HUES48 (cell line): ENCODE measurements around the gene FADS6.

ENCODE experiments used
- H3K27ac ChIP-seq: one replicate; pipeline ENCODE4 v1.7.0; 2013; ENCODE audit warnings: low read depth, low read length, inconsistent platforms
- H3K27me3 ChIP-seq: 2 replicates; pipeline ENCODE4 v1.6.1; 2013; ENCODE audit warnings: mild to moderate bottlenecking, low read length; ENCODE audit not compliant: control insufficient read depth, insufficient read depth
- H3K36me3 ChIP-seq: 2 replicates; pipeline ENCODE4 v1.6.1; 2013; ENCODE audit warnings: low read length; ENCODE audit not compliant: control insufficient read depth, insufficient read depth
- H3K4me1 ChIP-seq: 2 replicates; pipeline ENCODE4 v1.6.1; 2013; ENCODE audit warnings: mild to moderate bottlenecking, low read length; ENCODE audit not compliant: control insufficient read depth, insufficient read depth
- H3K4me3 ChIP-seq: 2 replicates; pipeline ENCODE4 v1.5.1; 2013; ENCODE audit warnings: mild to moderate bottlenecking, low read depth, low read length
- H3K9ac ChIP-seq: 2 replicates; pipeline ENCODE4 v1.6.1; 2013; ENCODE audit warnings: mild to moderate bottlenecking, low read depth, low read length, moderate library complexity
- H3K9me3 ChIP-seq: 2 replicates; pipeline ENCODE4 v1.6.1; 2013; ENCODE audit warnings: low read length; ENCODE audit not compliant: control insufficient read depth, insufficient read depth

The FADS6 gene

GRCh38 chr17:74892974-74893911, at the start of gene FADS6:
Gene FADS6 (minus strand): TSS chr17:74893633. CDS start chr17:74893595, 38 bp downstream.
- H3K4me1 ChIP-seq, result no peaks in the 10 kb centered on the region
- H3K9ac ChIP-seq, result no peak within 1 kb of the TSS
- no peak within 1 kb of the TSS for H3K27ac ChIP-seq
- H3K27me3 ChIP-seq, result peaks cover 53% of the 10 kb centered on the region
- peak within 1 kb of the TSS; percentile 69 for H3K4me3 ChIP-seq
- H3K9me3 ChIP-seq, result no peaks in the 10 kb centered on the region
- H3K36me3 ChIP-seq, result no peaks in the 10 kb centered on the region

- Histone ChIP-seq H3K4me1 (peaks cover 7% of the 10 kb centered on the region), H3K27me3 (peaks cover 34% of the 10 kb centered on the region), H3K9me3 (no peaks in the 10 kb centered on the region), H3K9ac (no peak overlapping the region), H3K4me3 (no peak overlapping the region), H3K36me3 (no peaks in the 10 kb centered on the region), H3K27ac (no peak overlapping the region)
Measured at GRCh38 chr17:74941128-74941725, 47.8 kb upstream of the FADS6 start.

- no peaks in the 10 kb centered on the region for H3K9me3 ChIP-seq
- H3K4me1 ChIP-seq, result peaks cover 12% of the 10 kb centered on the region
- no peak overlapping the region for H3K4me3 ChIP-seq
- H3K9ac ChIP-seq, result no peak overlapping the region
- peaks cover 51% of the 10 kb centered on the region for H3K27me3 ChIP-seq
- H3K27ac ChIP-seq, result no peak overlapping the region
- no peaks in the 10 kb centered on the region for H3K36me3 ChIP-seq
Measured at GRCh38 chr17:74939534-74939933, 46.1 kb upstream of the FADS6 start.

GRCh38 chr17:74938194-74938950, 44.9 kb upstream of the FADS6 start:
- 0 out of 2 replicates have a peak, but pooled peaks cover 5% of the 10 kb centered on the region for H3K4me1 ChIP-seq
- H3K4me3 ChIP-seq, result no peak overlapping the region
- H3K36me3 ChIP-seq, result no peaks in the 10 kb centered on the region
- H3K9me3 ChIP-seq, result no peaks in the 10 kb centered on the region
- no peak overlapping the region for H3K9ac ChIP-seq
- H3K27ac ChIP-seq, result no peak overlapping the region
- peaks cover 62% of the 10 kb centered on the region for H3K27me3 ChIP-seq

GRCh38 chr17:74937064-74938051, 43.9 kb upstream of the FADS6 start:
- Histone ChIP-seq H3K4me3 (no peak overlapping the region), H3K36me3 (no peaks in the 10 kb centered on the region), H3K9ac (no peak overlapping the region), H3K27ac (no peak overlapping the region), H3K9me3 (no peaks in the 10 kb centered on the region), H3K27me3 (peaks cover 72% of the 10 kb centered on the region), H3K4me1 (0 out of 2 replicates have a peak, but pooled peaks cover 5% of the 10 kb centered on the region)

- Histone ChIP-seq H3K4me3 (no peak overlapping the region), H3K27me3 (peaks cover 72% of the 10 kb centered on the region), H3K36me3 (no peaks in the 10 kb centered on the region), H3K4me1 (0 out of 2 replicates have a peak, but pooled peaks cover 5% of the 10 kb centered on the region), H3K27ac (no peak overlapping the region), H3K9me3 (no peaks in the 10 kb centered on the region), H3K9ac (no peak overlapping the region)
Measured at GRCh38 chr17:74936470-74936799, 43.0 kb upstream of the FADS6 start.

GRCh38 chr17:74935585-74936469, 42.4 kb upstream of the FADS6 start, which contains the start of gene OTOP3:
Gene OTOP3 (plus strand): TSS chr17:74935898. CDS start chr17:74935922, 24 bp downstream.
- Histone ChIP-seq H3K36me3 (no peaks in the 10 kb centered on the region), H3K9ac (no peak within 1 kb of the TSS), H3K4me3 (peak within 1 kb of the TSS; percentile 48), H3K27ac (no peak within 1 kb of the TSS), H3K4me1 (0 out of 2 replicates have a peak, but pooled peaks cover 5% of the 10 kb centered on the region), H3K27me3 (peaks cover 76% of the 10 kb centered on the region), H3K9me3 (no peaks in the 10 kb centered on the region)

GRCh38 chr17:74935048-74935447, 41.6 kb upstream of the FADS6 start:
- Histone ChIP-seq H3K9me3 (no peaks in the 10 kb centered on the region), H3K4me1 (0 out of 2 replicates have a peak, but pooled peaks cover 5% of the 10 kb centered on the region), H3K4me3 (peak overlapping the region; percentile 48; the same call in 1 of the 2 replicates), H3K27me3 (peaks cover 76% of the 10 kb centered on the region), H3K36me3 (no peaks in the 10 kb centered on the region), H3K27ac (no peak overlapping the region), H3K9ac (no peak overlapping the region)

GRCh38 chr17:74930535-74931036, 37.2 kb upstream of the FADS6 start:
- Histone ChIP-seq H3K4me3 (no peak overlapping the region), H3K36me3 (no peaks in the 10 kb centered on the region), H3K9ac (no peak overlapping the region), H3K27me3 (peaks cover 70% of the 10 kb centered on the region), H3K4me1 (0 out of 2 replicates have a peak, but pooled peaks cover 5% of the 10 kb centered on the region), H3K9me3 (no peaks in the 10 kb centered on the region), H3K27ac (no peak overlapping the region)
